HG03097 (cell line): ENCODE results near the gene CCDC24.
A peak's percentile ranks its signal among the peaks of the same experiment; 100 is the strongest.

Experiments
- ATAC-seq: cut with Tn5 transposase; IDR thresholded peaks from one replicate; pipeline ENCODE4 v1.9.1; 2021; ENCODE audit not compliant: unreplicated experiment, low FRiP score

CCDC24 gene

DNA sequence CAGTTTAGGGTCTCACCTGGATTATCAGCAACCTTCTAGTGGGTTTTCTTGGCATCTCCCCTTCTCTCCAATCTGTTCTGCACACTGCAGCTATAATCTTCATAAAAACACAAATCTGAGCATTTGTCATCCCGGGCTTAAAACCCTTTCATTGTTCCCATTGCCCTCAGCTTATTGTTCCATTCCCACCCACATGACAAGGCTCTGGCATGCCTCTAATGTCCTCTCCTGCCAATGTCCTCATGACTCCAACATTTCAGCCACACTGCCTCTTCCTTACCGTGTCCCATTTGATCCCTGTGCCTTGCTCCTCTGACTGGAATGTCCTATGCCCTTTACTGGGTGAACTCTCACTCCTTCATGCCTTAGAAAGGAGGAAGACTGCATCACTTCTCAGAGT, 29.1 kb upstream of the CCDC24 start:
- ATAC-seq, result no peak

GRCh38 chr1:43963006-43963405, 28.4 kb upstream of the CCDC24 start:
- ATAC-seq, result no peak

- no peak for ATAC-seq
Measured at GRCh38 chr1:43963890-43964289, 27.5 kb upstream of the CCDC24 start.

DNA sequence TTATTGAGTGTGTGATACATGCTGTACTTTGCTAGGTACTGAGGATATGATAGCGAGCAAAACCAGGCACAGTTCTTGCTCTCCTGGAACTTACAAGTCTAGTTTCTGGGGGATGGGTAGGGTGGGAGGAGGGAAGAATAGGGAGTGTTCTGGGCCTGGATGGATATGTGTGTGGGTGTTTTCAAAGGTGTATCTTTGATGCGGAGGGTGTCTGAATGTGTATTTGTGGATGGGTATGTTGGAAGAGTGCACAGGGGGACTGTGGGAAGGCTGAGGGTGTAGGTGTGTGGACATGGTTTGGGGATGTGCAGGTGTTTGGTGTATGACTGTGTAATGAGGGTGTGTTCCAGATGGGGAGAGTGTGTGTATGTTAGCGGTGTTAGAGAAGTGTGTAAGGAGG, 26.1 kb upstream of the CCDC24 start:
- no peak for ATAC-seq

- ATAC-seq, result no peak
Measured at GRCh38 chr1:43968348-43968948, 23.0 kb upstream of the CCDC24 start.

DNA sequence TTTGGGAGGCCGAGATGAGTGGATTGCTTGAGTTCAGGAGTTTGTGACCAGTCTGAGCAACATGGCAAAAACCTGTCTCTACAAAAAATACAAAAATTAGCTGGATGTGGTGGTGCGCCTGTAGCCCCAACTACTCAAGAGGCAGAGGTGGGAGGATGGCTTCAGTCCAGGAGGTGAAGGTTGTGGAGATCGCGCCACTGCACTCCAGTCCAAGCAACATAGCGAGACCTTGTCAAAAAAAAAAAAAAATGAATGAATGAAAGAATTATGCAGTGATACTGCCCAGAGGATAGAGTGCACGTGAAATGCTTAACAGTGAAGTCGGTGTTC, 22.0 kb upstream of the CCDC24 start:
- ATAC-seq, result no peak

DNA sequence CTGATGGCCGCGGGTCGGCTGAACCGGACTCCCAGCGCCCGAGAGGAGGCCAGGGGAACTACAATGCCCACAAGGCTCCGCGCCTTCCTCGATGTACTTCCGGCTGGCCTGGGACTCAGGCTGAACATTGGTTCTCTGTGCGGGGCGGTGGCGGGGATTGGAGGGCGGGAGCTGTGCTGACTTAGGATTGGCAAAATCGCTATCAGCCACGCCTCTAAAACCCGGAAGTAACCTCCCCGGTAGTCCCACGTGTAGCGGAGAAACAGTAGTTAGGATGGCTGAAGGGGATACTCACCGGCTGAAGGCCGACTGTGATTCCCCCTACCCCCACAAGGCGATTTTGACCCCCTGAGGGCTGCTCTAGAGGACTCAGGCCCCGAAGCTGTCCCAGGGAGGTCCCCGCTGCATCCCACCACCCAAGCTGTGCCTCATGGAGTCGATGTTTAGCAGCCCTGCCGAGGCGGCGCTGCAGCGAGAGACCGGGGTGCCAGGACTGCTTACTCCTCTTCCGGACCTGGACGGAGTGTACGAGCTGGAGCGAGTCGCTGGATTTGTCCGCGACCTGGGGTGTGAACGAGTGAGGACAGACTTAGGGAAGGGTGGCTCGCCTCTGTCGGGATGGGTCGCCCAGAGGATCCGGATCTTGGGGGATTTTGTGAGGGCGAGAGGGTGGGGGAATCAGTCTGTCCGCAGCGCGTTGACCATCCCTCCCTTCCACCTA, 21.5 kb upstream of the CCDC24 start, which contains the start of gene DPH2:
Gene DPH2, plus strand, starts transcription at position 265 of the 721 bp plus-strand sequence. Its CDS starts 166 bp downstream, at position 431.
- peak; percentile 63 for ATAC-seq

DNA sequence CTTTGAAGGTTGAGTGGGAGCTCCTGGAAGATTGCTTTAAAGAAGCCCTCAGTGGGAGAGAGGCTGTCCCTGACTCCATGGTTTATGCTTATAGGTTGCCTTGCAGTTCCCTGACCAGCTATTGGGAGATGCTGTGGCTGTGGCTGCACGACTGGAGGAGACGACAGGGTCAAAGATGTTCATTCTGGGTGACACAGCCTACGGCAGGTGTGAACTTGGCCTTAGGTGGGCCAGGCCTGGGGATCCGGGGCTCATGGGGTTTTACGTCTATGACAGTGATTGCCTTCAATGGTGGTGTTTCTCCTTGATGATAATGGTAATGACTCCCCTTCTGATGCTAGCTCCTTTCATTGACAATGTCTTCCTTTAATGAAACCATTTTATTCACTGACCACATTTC, 20.9 kb upstream of the CCDC24 start:
- ATAC-seq, result no peak

GRCh38 chr1:43970911-43971310, 20.5 kb upstream of the CCDC24 start:
- no peak for ATAC-seq

- ATAC-seq, result no peak
Measured at GRCh38 chr1:43971336-43971980, 19.9 kb upstream of the CCDC24 start.

GRCh38 chr1:43973981-43974442, 17.4 kb upstream of the CCDC24 start:
- ATAC-seq, result no peak

DNA sequence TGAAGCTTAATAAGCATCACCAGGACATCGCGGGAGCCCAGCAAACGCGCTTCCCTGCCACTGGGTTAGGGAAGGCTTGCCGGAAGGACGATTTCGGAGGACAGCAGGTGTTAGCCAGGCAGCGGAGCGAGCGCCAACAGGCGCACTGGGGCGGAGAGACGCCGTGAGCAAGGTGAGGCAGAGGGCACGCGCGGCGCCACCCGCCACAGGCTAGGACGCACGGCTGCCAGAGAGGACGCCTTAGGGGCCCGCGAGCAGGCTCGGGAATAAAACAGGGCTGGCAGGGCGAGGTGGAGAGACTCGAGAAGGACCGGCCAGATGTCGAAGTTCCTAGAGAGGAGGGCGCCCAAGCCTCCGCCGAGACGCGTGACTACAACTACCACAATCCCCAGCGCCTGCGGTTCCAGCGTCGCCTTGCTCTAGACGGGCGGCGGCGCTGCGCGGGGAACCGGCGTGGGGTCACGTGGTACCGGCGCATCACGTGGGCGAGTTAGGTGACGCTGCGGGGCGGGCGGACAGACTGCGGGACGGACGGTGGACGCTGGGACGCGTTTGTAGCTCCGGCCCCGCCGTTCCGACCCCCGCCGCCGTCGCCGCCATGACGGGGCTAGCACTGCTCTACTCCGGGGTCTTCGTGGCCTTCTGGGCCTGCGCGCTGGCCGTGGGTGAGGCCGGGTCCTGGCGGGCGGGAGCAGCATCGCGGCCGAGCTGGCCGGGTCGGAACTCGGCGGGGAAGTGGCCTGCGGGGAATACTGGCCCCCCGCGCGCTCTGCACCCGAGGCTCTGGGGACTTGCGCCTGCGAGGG, 16.8 kb upstream of the CCDC24 start, which contains the start of gene ATP6V0B:
Gene ATP6V0B, plus strand, starts transcription at position 518 of the 806 bp plus-strand sequence. Its CDS starts 81 bp downstream, at position 599.
- ATAC-seq, result peak; percentile 49

- no peak for ATAC-seq
Measured at GRCh38 chr1:43975249-43975961, 16.0 kb upstream of the CCDC24 start.

GRCh38 chr1:43976045-43976444, 15.4 kb upstream of the CCDC24 start:
- ATAC-seq, result no peak

DNA sequence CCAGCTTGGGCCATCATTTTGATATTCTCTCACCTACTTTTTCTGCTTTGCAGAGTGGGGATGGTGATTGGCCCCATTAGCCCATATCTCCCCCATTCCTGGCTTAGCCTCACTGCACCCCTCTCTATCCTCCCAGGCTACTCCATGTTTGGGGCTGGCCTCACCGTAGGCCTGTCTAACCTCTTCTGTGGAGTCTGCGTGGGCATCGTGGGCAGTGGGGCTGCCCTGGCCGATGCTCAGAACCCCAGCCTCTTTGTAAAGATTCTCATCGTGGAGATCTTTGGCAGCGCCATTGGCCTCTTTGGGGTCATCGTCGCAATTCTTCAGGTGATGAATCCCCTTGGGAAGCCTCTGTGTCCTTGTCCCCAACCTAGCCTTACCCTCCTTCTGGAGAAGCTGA, 14.5 kb upstream of the CCDC24 start:
- ATAC-seq, result no peak

DNA sequence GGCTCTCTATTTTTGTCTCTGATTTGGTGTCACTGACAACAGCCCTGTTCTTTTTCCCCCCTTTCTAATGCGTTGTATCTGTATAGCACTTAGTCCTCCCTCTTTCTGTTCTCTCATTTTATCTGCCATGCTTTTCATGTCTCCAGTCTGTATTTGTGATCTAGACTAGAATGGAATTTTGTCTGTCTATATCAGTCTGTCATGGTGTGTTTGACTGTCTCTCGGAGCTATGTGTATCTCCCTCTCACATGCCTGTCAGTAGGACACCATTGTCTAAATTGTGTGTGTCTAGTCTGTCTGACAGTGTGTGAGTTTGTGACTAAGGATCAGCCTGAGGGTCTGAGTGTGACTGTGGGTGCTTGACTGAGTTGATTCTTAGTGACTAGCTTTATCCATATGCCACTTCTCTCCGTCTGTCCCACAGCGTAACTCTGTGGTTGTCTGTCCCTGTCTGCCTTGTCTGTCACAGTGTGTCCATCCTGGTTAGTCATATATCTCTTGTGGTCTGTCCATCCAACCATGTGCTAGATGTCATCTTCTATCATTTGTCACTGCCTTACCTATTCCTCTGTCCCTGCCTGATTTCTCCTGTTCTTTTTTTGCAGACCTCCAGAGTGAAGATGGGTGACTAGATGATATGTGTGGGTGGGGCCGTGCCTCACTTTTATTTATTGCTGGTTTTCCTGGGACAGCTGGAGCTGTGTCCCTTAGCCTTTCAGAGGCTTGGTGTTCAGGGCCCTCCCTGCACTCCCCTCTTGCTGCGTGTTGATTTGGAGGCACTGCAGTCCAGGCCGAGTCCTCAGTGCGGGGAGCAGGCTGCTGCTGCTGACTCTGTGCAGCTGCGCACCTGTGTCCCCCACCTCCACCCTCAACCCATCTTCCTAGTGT, 13.8 kb upstream of the CCDC24 start:
- no peak for ATAC-seq

- ATAC-seq, result no peak
Measured at GRCh38 chr1:43978264-43978550, 13.2 kb upstream of the CCDC24 start.

DNA sequence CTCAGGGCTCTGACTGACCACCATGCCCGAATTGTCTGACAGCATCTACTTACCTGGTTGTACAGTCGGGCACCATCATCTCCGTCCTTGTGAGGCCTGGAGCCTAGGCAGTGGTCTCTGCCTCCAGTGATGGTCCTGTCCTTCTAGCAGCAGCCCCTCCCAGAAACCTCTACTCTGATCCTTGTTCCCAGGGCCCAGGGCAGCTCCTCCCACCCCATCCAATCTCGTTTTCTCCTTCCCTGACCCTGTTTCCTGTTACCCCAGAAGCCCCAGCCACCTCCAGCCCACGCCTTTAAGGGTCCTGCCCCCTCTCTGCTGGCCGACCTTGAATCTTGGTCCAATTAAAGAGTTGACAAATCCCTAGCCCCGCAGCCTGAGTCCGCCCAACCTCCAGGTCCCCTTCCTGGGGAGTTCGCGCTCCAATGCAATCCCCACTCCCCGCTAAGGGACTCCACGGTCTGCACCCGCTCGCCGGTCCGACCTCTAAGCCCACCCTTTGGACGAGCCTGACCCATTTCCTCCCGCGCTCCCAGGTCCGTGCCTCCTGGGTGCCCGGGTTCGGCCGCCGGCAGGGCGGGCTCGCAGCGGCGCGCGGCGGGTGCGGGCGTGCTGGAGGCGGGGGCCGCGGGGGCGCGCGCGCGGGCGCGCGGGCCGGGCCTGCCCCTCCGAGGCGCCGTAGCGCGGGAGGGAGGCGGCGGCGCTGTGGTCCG, 12.7 kb upstream of the CCDC24 start, which contains the start of gene B4GALT2:
Gene B4GALT2, plus strand, starts transcription at position 660 of the 710 bp plus-strand sequence. CDS start 1,951 bp downstream, outside the sequence.
- ATAC-seq, result no peak

- ATAC-seq, result no peak
Measured at GRCh38 chr1:43979261-43979527, 12.2 kb upstream of the CCDC24 start.
